ENCODE results near the gene SNTG2. TPM values are rescaled to one million over a fixed set of nuclear protein-coding genes. Genes with fewer than 3 reads are reported as not detected.

The SNTG2 gene
- total RNA-seq, 6 experiments from 2014 or later, result not detected

DNA sequence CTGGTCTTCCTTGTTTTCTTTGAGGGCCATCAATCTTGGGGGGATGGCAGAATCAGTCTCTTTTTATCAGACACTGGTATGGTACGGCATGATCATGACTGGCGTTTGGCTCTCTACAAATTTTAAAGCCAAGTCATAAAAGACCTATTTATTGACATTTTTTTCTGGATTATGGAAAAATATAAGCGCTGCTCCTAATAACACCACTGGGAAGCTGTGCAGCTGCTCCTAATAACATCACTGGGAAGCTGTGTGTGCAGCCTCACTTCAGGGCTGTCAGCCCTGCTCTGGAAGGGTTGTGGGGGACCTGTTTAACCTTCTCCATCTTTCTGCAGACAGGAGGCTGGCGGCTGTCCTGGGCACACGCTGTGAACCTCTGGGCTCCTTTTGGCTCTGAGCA, 88.9 kb downstream of the SNTG2 start:
- no peak for ATAC-seq
- no peak overlapping the region for H3K4me3 ChIP-seq
- H3K27me3 ChIP-seq, result no peaks in the 10 kb centered on the region
- no peaks in the 10 kb centered on the region for H3K4me1 ChIP-seq
- DNase-seq, result no peak
- 64% methylated on average over 3 of the region's 5 CpGs for WGBS (ENCODE audit: insufficient coverage, low coverage, low lambda C conversion rate, missing lambda C conversion rate)
- no peak overlapping the region for H3K27ac ChIP-seq
- no peaks in the 10 kb centered on the region for H3K36me3 ChIP-seq
- no peaks in the 10 kb centered on the region for H3K9me3 ChIP-seq
- intact Hi-C loops (cut with DNase I), result no loop called here
- no peak for TF ChIP-seq POLR2A (IDR thresholded peaks at IDR 0.05)
- TF ChIP-seq, protein P1, sequence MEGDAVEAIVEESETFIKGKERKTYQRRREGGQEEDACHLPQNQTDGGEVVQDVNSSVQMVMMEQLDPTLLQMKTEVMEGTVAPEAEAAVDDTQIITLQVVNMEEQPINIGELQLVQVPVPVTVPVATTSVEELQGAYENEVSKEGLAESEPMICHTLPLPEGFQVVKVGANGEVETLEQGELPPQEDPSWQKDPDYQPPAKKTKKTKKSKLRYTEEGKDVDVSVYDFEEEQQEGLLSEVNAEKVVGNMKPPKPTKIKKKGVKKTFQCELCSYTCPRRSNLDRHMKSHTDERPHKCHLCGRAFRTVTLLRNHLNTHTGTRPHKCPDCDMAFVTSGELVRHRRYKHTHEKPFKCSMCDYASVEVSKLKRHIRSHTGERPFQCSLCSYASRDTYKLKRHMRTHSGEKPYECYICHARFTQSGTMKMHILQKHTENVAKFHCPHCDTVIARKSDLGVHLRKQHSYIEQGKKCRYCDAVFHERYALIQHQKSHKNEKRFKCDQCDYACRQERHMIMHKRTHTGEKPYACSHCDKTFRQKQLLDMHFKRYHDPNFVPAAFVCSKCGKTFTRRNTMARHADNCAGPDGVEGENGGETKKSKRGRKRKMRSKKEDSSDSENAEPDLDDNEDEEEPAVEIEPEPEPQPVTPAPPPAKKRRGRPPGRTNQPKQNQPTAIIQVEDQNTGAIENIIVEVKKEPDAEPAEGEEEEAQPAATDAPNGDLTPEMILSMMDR (IDR thresholded peaks at IDR 0.05), result no peak

DNA sequence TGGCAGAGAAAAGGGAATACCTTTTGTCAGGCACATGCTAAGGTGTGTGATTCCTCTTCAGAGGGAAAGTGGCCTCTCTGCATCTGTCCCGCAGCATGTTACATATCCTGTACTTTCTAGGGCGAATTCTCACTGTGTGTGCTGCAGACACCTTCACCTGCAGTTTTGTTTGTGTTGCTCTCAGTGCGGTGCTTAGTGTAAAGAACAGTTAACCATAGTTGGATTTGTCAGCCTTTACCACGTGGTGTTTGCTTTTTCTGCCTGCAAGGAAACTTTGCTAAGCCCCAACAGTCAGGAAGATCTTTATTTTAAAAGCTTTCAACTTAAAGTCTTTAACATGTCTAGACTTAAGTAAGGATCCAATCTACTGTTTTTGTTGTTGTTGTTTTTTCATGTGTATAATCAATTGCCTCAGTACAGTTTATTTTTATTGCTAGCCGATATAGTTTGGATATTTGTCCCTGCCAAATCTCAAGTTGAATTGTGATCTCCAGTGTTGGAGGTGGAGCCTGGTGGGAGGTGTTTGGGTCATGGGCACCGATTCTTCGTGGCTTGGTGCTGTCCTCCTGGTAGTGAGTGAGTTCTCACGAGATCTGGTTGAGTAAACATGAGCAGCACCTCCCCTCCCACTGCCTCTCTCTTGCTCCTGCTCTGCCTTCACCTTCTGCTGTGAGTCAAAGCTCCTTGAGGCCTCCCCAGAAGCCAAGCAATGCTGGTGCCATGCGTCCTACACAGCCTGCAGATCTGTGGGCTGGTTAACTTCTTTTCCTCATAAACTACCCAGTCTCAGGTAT, 90.6 kb downstream of the SNTG2 start:
- DNase-seq (no peak), ATAC-seq (no peak)
- H3K27ac ChIP-seq, result no peak overlapping the region
- no peaks in the 10 kb centered on the region for H3K9me3 ChIP-seq
- no peaks in the 10 kb centered on the region for H3K36me3 ChIP-seq
- WGBS (ENCODE audit: insufficient coverage, low coverage, low lambda C conversion rate, missing lambda C conversion rate), result 48% methylated on average over 9 of the region's 9 CpGs
- H3K4me3 ChIP-seq, result no peak overlapping the region
- H3K27me3 ChIP-seq, result no peaks in the 10 kb centered on the region
- TF ChIP-seq, protein P1 (IDR thresholded peaks at IDR 0.05), result no peak
- TF ChIP-seq POLR2A (IDR thresholded peaks at IDR 0.05), result no peak
- H3K4me1 ChIP-seq, result no peaks in the 10 kb centered on the region
- intact Hi-C loops (cut with DNase I), result no loop called here

DNA sequence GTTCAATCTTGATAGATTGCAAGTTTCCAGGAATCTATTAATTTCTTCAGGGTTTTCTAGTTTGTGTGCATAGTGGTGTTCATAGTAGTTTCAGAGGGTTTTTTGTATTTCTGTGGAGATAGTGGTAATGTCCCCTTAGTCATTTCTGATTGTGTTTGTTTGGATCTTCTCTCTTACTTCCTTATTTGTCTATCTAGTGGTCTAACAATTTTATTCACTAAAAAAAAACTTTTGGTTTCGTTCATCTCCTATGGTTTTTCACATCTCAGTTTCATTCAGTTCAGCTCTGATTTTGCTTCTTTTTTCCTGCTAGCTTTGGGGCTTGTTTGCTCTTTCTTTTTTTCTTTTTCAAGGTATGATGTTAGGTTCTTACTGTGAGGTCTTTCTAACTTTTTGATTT, 94.5 kb downstream of the SNTG2 start:
- DNase-seq, result no peak
- intact Hi-C loops (cut with DNase I), result no loop called here
- Histone ChIP-seq H3K9me3 (no peaks in the 10 kb centered on the region), H3K4me3 (no peak overlapping the region), H3K4me1 (no peaks in the 10 kb centered on the region), H3K27me3 (no peaks in the 10 kb centered on the region), H3K27ac (no peak overlapping the region), H3K36me3 (no peaks in the 10 kb centered on the region)
- no peak for TF ChIP-seq POLR2A (IDR thresholded peaks at IDR 0.05)
- TF ChIP-seq, protein P1 (IDR thresholded peaks at IDR 0.05), result no peak
- ATAC-seq, result peak in 1 of 4 donors; percentile 19
- WGBS (ENCODE audit: insufficient coverage, low coverage, low lambda C conversion rate, missing lambda C conversion rate), result 0% methylated on average over 1 of the region's 1 CpG

DNA sequence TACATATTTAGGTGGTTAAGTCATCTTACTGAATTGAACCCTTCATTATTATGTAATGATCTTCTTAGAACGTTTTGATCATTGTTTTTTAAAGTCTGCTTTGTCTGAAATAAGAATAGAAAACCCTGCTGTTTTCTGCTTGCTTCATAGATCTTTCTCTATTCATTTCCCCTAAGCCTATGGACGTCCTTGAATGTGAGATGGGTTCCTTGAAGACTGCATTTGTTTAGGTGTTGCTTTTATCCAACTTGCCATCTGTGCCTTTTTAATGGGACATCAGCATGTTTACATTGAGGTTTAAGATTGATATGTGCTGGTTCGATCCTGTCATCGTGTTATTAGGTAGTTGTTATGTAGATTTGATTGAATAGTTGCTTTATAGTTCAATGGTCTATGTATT, 95.4 kb downstream of the SNTG2 start:
- Histone ChIP-seq H3K36me3 (no peaks in the 10 kb centered on the region), H3K4me1 (no peaks in the 10 kb centered on the region), H3K27ac (no peak overlapping the region), H3K27me3 (no peaks in the 10 kb centered on the region), H3K4me3 (no peak overlapping the region), H3K9me3 (no peaks in the 10 kb centered on the region)
- intact Hi-C loops (cut with DNase I), result no loop called here
- DNase-seq, result no peak
- TF ChIP-seq POLR2A (IDR thresholded peaks at IDR 0.05), result no peak
- TF ChIP-seq, protein P1 (IDR thresholded peaks at IDR 0.05), result no peak
- no peak for ATAC-seq
- 31% methylated on average over 4 of the region's 4 CpGs for WGBS (ENCODE audit: insufficient coverage, low coverage, low lambda C conversion rate, missing lambda C conversion rate)
